IMR-90 (cell line): ENCODE data around the gene TTC27. TPM values are rescaled to one million over a fixed set of nuclear protein-coding genes. Genes with fewer than 3 reads are reported as not detected.
"Not testable (repeated sequence)": the region's sequence is repeated elsewhere in the genome, so short reads cannot be mapped to it uniquely, and the experiment has no call there.

Experiments used
- ATAC-seq: fragments of 200-7000 bp; cut with Tn5 transposase; 2 replicates; pipeline ENCODE4 v1.9.1; 2020; ENCODE audit warnings: low read depth, mild to moderate bottlenecking, moderate library complexity
- BruUV-seq: library from RNA; stranded (reverse); fragments of 400-500 nt; replicated peaks from 2 replicates; lab custom pipeline; 2021; lab: Mats Ljungman, UMichigan
- CTCF ChIA-PET: fragments of 300-600 bp; formaldehyde crosslinking; extraction: SDS; loops from one replicate; lab custom pipeline; 2021; ENCODE audit warnings: antibody characterized with exemption; lab: Yijun Ruan, JAX
- POLR2A ChIA-PET: fragments of 300-600 bp; sonication (Branson Sonifier 250); formaldehyde crosslinking; loops from one replicate; lab custom pipeline; 2022; ENCODE audit warnings: antibody characterized with exemption; ENCODE audit not compliant: unreplicated experiment; lab: Charles Lee
- DNase-seq: peaks from one replicate; pipeline ENCODE4 v3.0.0; 2013
- H2AFZ ChIP-seq: replicated peaks from 2 replicates; pipeline ENCODE3; 2013; ENCODE audit warnings: low read length, mild to moderate bottlenecking; ENCODE audit not compliant: poor library complexity
- H2AK5ac ChIP-seq: 2 replicates; pipeline ENCODE4 v1.6.1; 2013; ENCODE audit warnings: low read depth, low read length, inconsistent platforms
- H2AK9ac ChIP-seq: replicated peaks from 2 replicates; pipeline ENCODE3; 2013; ENCODE audit warnings: mild to moderate bottlenecking, low read depth, low read length, moderate library complexity; ENCODE audit not compliant: poor library complexity
- H2BK120ac ChIP-seq: 2 replicates; pipeline ENCODE4 v1.6.1; 2013; ENCODE audit warnings: low read depth, low read length, inconsistent platforms
- H2BK15ac ChIP-seq: 3 replicates; pipeline ENCODE4 v1.6.1; 2013; ENCODE audit warnings: low read depth, low read length, inconsistent platforms
- H2BK20ac ChIP-seq: 2 replicates; pipeline ENCODE4 v1.6.1; 2013; ENCODE audit warnings: low read depth, mild to moderate bottlenecking, inconsistent platforms, low read length, moderate library complexity
- H2BK5ac ChIP-seq: 2 replicates; pipeline ENCODE4 v1.6.1; 2013; ENCODE audit warnings: mild to moderate bottlenecking, low read depth, low read length, inconsistent platforms; ENCODE audit not compliant: poor library complexity, severe bottlenecking
- H3K14ac ChIP-seq: replicated peaks from 2 replicates; pipeline ENCODE4 v1.6.1; 2013; ENCODE audit warnings: low read depth, low read length, inconsistent platforms
- H3K18ac ChIP-seq: 2 replicates; pipeline ENCODE4 v1.6.1; 2013; ENCODE audit warnings: low read depth, low read length, control low read depth
- H3K23ac ChIP-seq: 2 replicates; pipeline ENCODE4 v1.6.1; 2013; ENCODE audit warnings: low read depth, low read length, inconsistent platforms
- H3K27ac ChIP-seq: 2 replicates; pipeline ENCODE4 v1.5.1; 2013; ENCODE audit warnings: mild to moderate bottlenecking, control low read depth, low read length; ENCODE audit not compliant: insufficient read depth
- H3K27me3 ChIP-seq: 2 replicates; pipeline ENCODE4 v1.6.1; 2013; ENCODE audit warnings: low read length; ENCODE audit not compliant: control insufficient read depth, insufficient read depth
- H3K36me3 ChIP-seq: 2 replicates; pipeline ENCODE4 v1.6.1; 2013; ENCODE audit warnings: low read length, mixed read lengths; ENCODE audit not compliant: control insufficient read depth, insufficient read depth
- H3K4ac ChIP-seq: 2 replicates; pipeline ENCODE4 v1.6.1; 2013; ENCODE audit warnings: low read depth, low read length, inconsistent platforms
- H3K4me1 ChIP-seq: 2 replicates; pipeline ENCODE4 v1.6.1; 2013; ENCODE audit warnings: low read length, mixed read lengths; ENCODE audit not compliant: control insufficient read depth, insufficient read depth
- H3K4me2 ChIP-seq: 2 replicates; pipeline ENCODE4 v1.6.1; 2013; ENCODE audit warnings: low read depth, mild to moderate bottlenecking, control low read depth, low read length, moderate library complexity
- H3K4me3 ChIP-seq: 2 replicates; pipeline ENCODE4 v1.5.1; 2013; ENCODE audit warnings: low read depth, mild to moderate bottlenecking, control low read depth, low read length, moderate library complexity; ENCODE audit not compliant: insufficient read depth
- H3K56ac ChIP-seq: 2 replicates; pipeline ENCODE4 v1.6.1; 2013; ENCODE audit warnings: low read length, inconsistent platforms; ENCODE audit not compliant: insufficient read depth; ENCODE audit errors: extremely low read depth
- H3K79me1 ChIP-seq, 2 experiments: 2 replicates each; pipeline ENCODE4 v1.6.1; 2013; ENCODE audit warnings: low read length in 2 of 2, inconsistent platforms in 1 of 2, low read depth in 1 of 2
- H3K9ac ChIP-seq: 2 replicates; pipeline ENCODE4 v1.6.1; 2013; ENCODE audit warnings: low read depth, low read length, control low read depth
- H3K9me1 ChIP-seq: 2 replicates; pipeline ENCODE4 v1.6.1; 2013; ENCODE audit warnings: low read length, inconsistent platforms; ENCODE audit not compliant: insufficient read depth
- H3K9me3 ChIP-seq: 2 replicates; pipeline ENCODE4 v1.6.1; 2013; ENCODE audit warnings: low read length; ENCODE audit not compliant: control insufficient read depth, insufficient read depth
- H4K20me1 ChIP-seq: 2 replicates; pipeline ENCODE4 v1.6.1; 2013; ENCODE audit warnings: low read length, inconsistent platforms; ENCODE audit not compliant: insufficient read depth
- H4K5ac ChIP-seq: 2 replicates; pipeline ENCODE4 v1.6.1; 2013; ENCODE audit warnings: mild to moderate bottlenecking, low read depth, low read length, control low read depth
- H4K8ac ChIP-seq, 2 experiments: 2 replicates each; pipeline ENCODE4 v1.6.1; 2013; ENCODE audit warnings: low read depth in 2 of 2, low read length in 2 of 2, control low read depth in 1 of 2, inconsistent platforms in 1 of 2
- H4K91ac ChIP-seq: 2 replicates; pipeline ENCODE4 v1.6.1; 2013; ENCODE audit warnings: low read depth, low read length, inconsistent platforms; ENCODE audit not compliant: insufficient read depth
- BHLHE40 ChIP-seq: fragments of 150-350 bp; IDR thresholded peaks from 2 replicates; pipeline ENCODE4 v1.6.1; 2016; ENCODE audit warnings: mild to moderate bottlenecking, low read depth, low read length
- CTCF ChIP-seq: conservative IDR thresholded peaks from 2 replicates; pipeline ENCODE4 v1.5.1; 2012; ENCODE audit warnings: mild to moderate bottlenecking, low read depth, low read length, improper control_type of control experiment
- MXI1 ChIP-seq: IDR thresholded peaks from 2 replicates; pipeline ENCODE4 v1.6.1; 2012; ENCODE audit warnings: low read depth, mild to moderate bottlenecking, low read length, moderate library complexity, borderline replicate concordance
- NFE2L2 ChIP-seq: fragments of 150-350 bp; IDR thresholded peaks from 2 replicates; pipeline ENCODE4 v1.6.1; 2016; ENCODE audit warnings: low read depth, mild to moderate bottlenecking, low read length
- POLR2A ChIP-seq: IDR thresholded peaks from 2 replicates; pipeline ENCODE4 v1.6.1; 2012; ENCODE audit warnings: mild to moderate bottlenecking, low read depth, low read length
- RAD21 ChIP-seq: IDR thresholded peaks from 2 replicates; pipeline ENCODE4 v1.6.1; 2012; ENCODE audit warnings: low read length, improper control_type of control experiment
- RCOR1 ChIP-seq: IDR thresholded peaks from 2 replicates; pipeline ENCODE4 v1.6.1; 2012; ENCODE audit warnings: mild to moderate bottlenecking, low read length, improper control_type of control experiment; ENCODE audit not compliant: insufficient replicate concordance
- RFX5 ChIP-seq: IDR thresholded peaks from 2 replicates; pipeline ENCODE4 v1.8.0; 2012; ENCODE audit warnings: low read depth, mild to moderate bottlenecking, low read length, moderate library complexity
- WGBS, 2 experiments: methylation state at CpG; one replicate each; pipeline versions ENCODE4 v1.1.5 to v1.1.7; 2013; ENCODE audit warnings: missing lambda C conversion rate in 2 of 2; ENCODE audit not compliant: insufficient read length in 1 of 2; ENCODE audit errors: extremely low coverage in 2 of 2; 5-methylcytosine and 5-hydroxymethylcytosine counted together
- dilution Hi-C: fragments of 300-500 bp; cut with HindIII; formaldehyde crosslinking; loops from one replicate; pipeline ENCODE4 v1.14.3; 2018; ENCODE audit warnings: low sequenced_read_pairs; ENCODE audit not compliant: unreplicated experiment
- in situ Hi-C: fragments of 300-500 bp; cut with MboI; formaldehyde crosslinking; loops from 3 replicates; pipeline ENCODE4 v1.14.3; 2019; ENCODE audit warnings: low sequenced_read_pairs, inconsistent platforms, mixed read lengths
- intact Hi-C: fragments of 100-400 bp; cut with micrococcal nuclease; formaldehyde crosslinking; loops from 2 replicates; pipeline ENCODE4 v1.10.0; 2022
- polyA plus RNA-seq, 3 experiments: library from polyadenylated mRNA; depleted of rRNA; stranded (reverse); fragments of >200 nt; gene quantifications; 2 replicates each; pipeline ENCODE4 v1.2.3, GENCODE V29; 2012; ENCODE audit warnings: low replicate concordance in 1 of 3
- total RNA-seq: library from RNA; depleted of rRNA; stranded (reverse); fragments of >200 nt; gene quantifications from 2 replicates; pipeline ENCODE4 v1.2.3, GENCODE V29; 2012

TTC27 gene
- total and polyA plus RNA-seq, 2 of the 4 experiments (the other 2 are of a cell fraction) = 12.7 to 30.5 TPM

GRCh38 chr2:32844253-32844652 is 216.4 kb downstream of the TTC27 start:
- no peaks in the 10 kb centered on the region for H3K27me3 ChIP-seq
- POLR2A ChIA-PET = no interaction called here
- peaks cover 4% of the 10 kb centered on the region for H3K4me1 ChIP-seq
- ATAC-seq (no peak), DNase-seq (no peak)
- no peaks in the 10 kb centered on the region for H3K79me1 ChIP-seq
- dilution Hi-C loops = no loop called here
- H3K14ac ChIP-seq = no peak overlapping the region
- H3K4me3 ChIP-seq = no peak overlapping the region
- no peak overlapping the region for H3K9ac ChIP-seq
- H3K36me3 ChIP-seq = no peaks in the 10 kb centered on the region
- H3K4me2 ChIP-seq = no peak overlapping the region
- H2BK15ac ChIP-seq = no peak overlapping the region
- no peak overlapping the region for H2AK9ac ChIP-seq
- no peak overlapping the region for H3K56ac ChIP-seq
- in situ Hi-C loops = no loop called here
- no peak overlapping the region for H2BK120ac ChIP-seq
- no peak overlapping the region for H3K23ac ChIP-seq
- no peak overlapping the region for H4K5ac ChIP-seq
- no peak overlapping the region for H2AK5ac ChIP-seq
- no TSS peak for BruUV-seq
- TF ChIP-seq NFE2L2 = no peak
- TF ChIP-seq RAD21 = no peak
- no peak for TF ChIP-seq BHLHE40
- no peak for TF ChIP-seq RCOR1
- TF ChIP-seq MXI1 = no peak
- TF ChIP-seq POLR2A = no peak
- no peak for TF ChIP-seq CTCF
- no peak for TF ChIP-seq RFX5
- no peaks in the 10 kb centered on the region for H4K20me1 ChIP-seq
- H4K8ac ChIP-seq = no peak overlapping the region
- no peaks in the 10 kb centered on the region for H3K9me1 ChIP-seq
- no peaks in the 10 kb centered on the region for H3K9me3 ChIP-seq
- no peak overlapping the region for H2AFZ ChIP-seq
- WGBS, 2 experiments = no CpG with 5 or more reads among the region's 4 CpGs
- H3K18ac ChIP-seq = no peak overlapping the region
- H4K91ac ChIP-seq = no peak overlapping the region
- H3K4ac ChIP-seq = no peak overlapping the region
- CTCF ChIA-PET = no interaction called here
- no peak overlapping the region for H2BK20ac ChIP-seq
- no peak overlapping the region for H3K27ac ChIP-seq
- intact Hi-C loops = no loop called here
- no peak overlapping the region for H2BK5ac ChIP-seq

- H3K9me1 ChIP-seq, intact Hi-C loops, H4K20me1 ChIP-seq, H3K4ac ChIP-seq, H2BK20ac ChIP-seq, H2BK5ac ChIP-seq, H2AFZ ChIP-seq, in situ Hi-C loops, dilution Hi-C loops, H3K18ac ChIP-seq, H3K14ac ChIP-seq, H2BK120ac ChIP-seq, H2AK9ac ChIP-seq, H3K27ac ChIP-seq, H3K9ac ChIP-seq, H3K23ac ChIP-seq, H3K56ac ChIP-seq, H3K9me3 ChIP-seq, CTCF ChIA-PET, H2AK5ac ChIP-seq, POLR2A ChIA-PET, H3K4me3 ChIP-seq, H3K4me2 ChIP-seq, H3K4me1 ChIP-seq, H3K36me3 ChIP-seq, H4K91ac ChIP-seq, H4K8ac ChIP-seq, H2BK15ac ChIP-seq, H3K27me3 ChIP-seq, BruUV-seq, H3K79me1 ChIP-seq, DNase-seq, ATAC-seq, H4K5ac ChIP-seq: not testable (repeated sequence)
- no CpG with 5 or more reads among the region's 4 CpGs for WGBS, 2 experiments
Observed at GRCh38 chr2:32846274-32846673, 218.4 kb downstream of the TTC27 start.
